Nephron progenitor cell (in vitro differentiated cells): ENCODE measurements around the gene HIP1.
"Not testable (repeated sequence)": the region's sequence is repeated elsewhere in the genome, so short reads cannot be mapped to it uniquely, and the experiment has no call there.

Source experiments
- DNase-seq: peaks from one replicate; pipeline ENCODE4 v3.0.0; 2021
- H3K27ac Mint-ChIP-seq: 2 replicates; pipeline ENCODE4 v1.8.0; 2021; ENCODE audit warnings: mild to moderate bottlenecking, moderate library complexity, mixed read lengths
- H3K27me3 Mint-ChIP-seq: 2 replicates; pipeline ENCODE4 v1.8.0; 2021; ENCODE audit warnings: mild to moderate bottlenecking, low read depth, mixed read lengths; ENCODE audit not compliant: poor library complexity
- H3K36me3 Mint-ChIP-seq: 2 replicates; pipeline ENCODE4 v1.8.0; 2021; ENCODE audit warnings: low read depth, mixed read lengths
- H3K4me1 Mint-ChIP-seq: 2 replicates; pipeline ENCODE4 v1.8.0; 2021; ENCODE audit warnings: mixed read lengths
- H3K4me3 Mint-ChIP-seq: 2 replicates; pipeline ENCODE4 v1.8.0; 2021; ENCODE audit warnings: mild to moderate bottlenecking, moderate library complexity, mixed read lengths
- H3K9me3 Mint-ChIP-seq: 2 replicates; pipeline ENCODE4 v1.8.0; 2021; ENCODE audit warnings: mild to moderate bottlenecking, moderate library complexity, mixed read lengths
- TF ChIP-seq, protein P1 (sequence below): fragments of 200-600 bp; sonication (generic); IDR thresholded peaks from 2 replicates; pipeline ENCODE4 v1.5.0; 2021; ENCODE audit warnings: antibody characterized with exemption

HIP1 gene

DNA sequence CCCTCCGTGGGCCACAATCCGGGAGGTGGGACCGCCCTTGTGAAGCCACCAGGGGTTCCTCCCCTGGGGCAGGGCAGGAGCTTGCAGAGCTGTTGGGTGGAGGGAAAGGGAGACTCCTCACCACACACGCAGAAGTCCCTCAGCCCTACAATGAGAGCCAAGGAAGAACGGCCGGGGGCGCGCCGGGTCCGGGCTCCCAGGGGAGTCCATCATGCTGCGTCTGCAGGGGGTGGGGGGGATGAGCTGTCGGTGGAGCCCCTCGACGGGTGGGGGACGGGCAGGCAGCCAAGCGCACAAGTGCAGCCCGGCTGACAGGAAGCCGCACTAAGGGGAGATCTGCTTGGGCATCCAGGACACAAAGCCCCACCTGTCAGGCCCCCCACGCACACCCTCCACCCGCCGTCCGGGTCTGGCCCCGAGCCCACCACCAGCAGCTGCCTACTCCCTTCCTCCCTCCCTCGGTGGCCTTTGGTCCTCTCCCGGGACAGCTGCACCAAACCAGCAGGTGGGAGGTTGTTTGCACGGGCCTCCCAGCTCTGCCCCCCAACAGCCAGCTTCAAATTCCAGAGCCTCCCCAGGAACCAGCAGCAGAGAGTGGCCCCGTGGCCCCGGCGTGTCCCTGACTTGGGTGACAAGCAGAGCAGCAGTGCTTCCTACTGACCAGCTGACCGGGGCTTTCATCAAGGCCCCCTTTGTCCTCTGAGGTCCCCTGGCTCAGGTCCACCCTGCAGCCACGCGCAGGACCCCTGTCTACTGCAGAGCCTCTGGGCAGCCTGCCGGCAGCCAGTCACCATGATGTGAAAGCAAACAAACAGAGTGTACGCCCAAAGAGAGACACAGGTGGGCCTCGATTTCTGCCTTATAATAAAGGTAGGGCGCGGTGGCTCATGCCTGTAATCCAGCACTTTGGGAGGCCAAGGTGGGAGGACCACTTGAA lies 50.3 kb downstream of the HIP1 start:
- peaks cover 3% of the 10 kb centered on the region for H3K27me3 Mint-ChIP-seq
- TF ChIP-seq, protein P1, sequence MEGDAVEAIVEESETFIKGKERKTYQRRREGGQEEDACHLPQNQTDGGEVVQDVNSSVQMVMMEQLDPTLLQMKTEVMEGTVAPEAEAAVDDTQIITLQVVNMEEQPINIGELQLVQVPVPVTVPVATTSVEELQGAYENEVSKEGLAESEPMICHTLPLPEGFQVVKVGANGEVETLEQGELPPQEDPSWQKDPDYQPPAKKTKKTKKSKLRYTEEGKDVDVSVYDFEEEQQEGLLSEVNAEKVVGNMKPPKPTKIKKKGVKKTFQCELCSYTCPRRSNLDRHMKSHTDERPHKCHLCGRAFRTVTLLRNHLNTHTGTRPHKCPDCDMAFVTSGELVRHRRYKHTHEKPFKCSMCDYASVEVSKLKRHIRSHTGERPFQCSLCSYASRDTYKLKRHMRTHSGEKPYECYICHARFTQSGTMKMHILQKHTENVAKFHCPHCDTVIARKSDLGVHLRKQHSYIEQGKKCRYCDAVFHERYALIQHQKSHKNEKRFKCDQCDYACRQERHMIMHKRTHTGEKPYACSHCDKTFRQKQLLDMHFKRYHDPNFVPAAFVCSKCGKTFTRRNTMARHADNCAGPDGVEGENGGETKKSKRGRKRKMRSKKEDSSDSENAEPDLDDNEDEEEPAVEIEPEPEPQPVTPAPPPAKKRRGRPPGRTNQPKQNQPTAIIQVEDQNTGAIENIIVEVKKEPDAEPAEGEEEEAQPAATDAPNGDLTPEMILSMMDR = no peak
- peaks cover 15% of the 10 kb centered on the region for H3K4me1 Mint-ChIP-seq
- H3K9me3 Mint-ChIP-seq = no peaks in the 10 kb centered on the region
- H3K36me3 Mint-ChIP-seq = peaks cover 5% of the 10 kb centered on the region
- peak; percentile 16 for DNase-seq
- no peak overlapping the region for H3K4me3 Mint-ChIP-seq
- peak overlapping the region; percentile 21 for H3K27ac Mint-ChIP-seq

DNA sequence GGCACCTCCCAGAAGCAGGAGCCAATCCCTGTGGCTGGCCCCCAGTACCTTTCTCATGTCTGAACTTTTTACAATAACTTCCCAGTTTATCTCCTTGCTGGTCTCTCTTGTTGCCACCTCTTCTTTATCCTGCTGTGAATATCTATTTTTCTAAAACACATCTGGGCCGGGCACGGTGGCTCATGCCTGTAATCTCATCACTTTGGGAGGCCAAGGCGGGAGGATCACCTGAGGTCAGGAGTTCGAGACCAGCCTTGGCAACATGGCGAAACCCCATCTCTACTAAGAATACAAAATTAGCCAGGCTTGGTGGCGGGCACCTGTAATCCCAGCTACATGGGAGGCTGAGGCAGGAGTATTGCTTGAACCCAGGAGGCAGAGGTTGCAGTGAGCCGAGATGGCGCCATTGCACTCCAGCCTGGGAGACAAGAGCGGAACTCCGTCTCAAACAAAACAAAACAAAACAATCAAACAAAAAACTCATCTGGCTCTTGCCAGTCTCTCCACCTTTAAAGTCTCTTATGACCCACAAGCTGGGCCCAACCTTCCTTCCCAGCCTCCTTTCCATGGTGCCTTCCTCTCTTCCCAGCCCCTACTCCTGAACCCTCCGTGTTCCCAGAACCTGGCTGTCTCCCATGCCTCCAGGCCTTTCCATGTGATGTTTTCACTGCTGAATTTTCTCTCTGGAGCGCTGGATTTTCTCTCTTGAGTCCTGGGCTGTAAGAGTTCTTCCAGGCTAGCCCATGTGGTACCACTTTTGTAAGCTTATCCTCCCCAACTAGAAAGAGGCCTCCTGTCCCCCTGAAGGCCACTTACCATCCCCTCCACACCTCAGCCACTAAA lies 51.3 kb downstream of the HIP1 start:
- TF ChIP-seq, protein P1 = no peak
- H3K27ac Mint-ChIP-seq = peak overlapping the region; percentile 21

DNA sequence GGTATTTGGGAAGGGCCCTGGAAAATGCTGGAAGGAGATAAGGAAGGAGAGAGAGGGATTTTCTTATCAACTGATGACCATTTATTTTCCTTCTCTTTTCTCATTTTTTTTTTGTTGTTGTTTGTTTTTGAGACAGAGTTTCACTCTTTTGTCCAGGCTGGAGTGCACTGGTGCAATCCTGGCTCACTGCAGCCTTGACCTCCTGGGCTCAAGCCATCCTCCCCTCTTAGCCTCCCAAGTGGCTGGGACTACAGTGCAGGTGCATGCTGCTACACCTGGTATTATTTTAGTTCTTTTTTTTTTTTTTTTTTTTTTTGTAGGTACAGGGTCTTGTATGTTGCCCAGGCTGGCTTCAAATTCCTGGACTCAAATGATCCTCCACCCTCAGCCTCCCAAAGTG lies 52.2 kb downstream of the HIP1 start:
- Mint-ChIP-seq H3K27me3 (peaks cover 6% of the 10 kb centered on the region), H3K9me3 (no peaks in the 10 kb centered on the region), H3K4me1 (peaks cover 15% of the 10 kb centered on the region), H3K36me3 (no peaks in the 10 kb centered on the region), H3K4me3 (no peak overlapping the region), H3K27ac (peak overlapping the region; percentile 28)
- TF ChIP-seq, protein P1 = no peak
- no peak for DNase-seq

More for the DNA sequence above, 51.3 kb downstream of the HIP1 start:
- Mint-ChIP-seq H3K27me3 (peaks cover 6% of the 10 kb centered on the region), H3K4me3 (no peak overlapping the region), H3K4me1 (peaks cover 15% of the 10 kb centered on the region), H3K9me3 (no peaks in the 10 kb centered on the region), H3K36me3 (no peaks in the 10 kb centered on the region)
- DNase-seq = no peak

DNA sequence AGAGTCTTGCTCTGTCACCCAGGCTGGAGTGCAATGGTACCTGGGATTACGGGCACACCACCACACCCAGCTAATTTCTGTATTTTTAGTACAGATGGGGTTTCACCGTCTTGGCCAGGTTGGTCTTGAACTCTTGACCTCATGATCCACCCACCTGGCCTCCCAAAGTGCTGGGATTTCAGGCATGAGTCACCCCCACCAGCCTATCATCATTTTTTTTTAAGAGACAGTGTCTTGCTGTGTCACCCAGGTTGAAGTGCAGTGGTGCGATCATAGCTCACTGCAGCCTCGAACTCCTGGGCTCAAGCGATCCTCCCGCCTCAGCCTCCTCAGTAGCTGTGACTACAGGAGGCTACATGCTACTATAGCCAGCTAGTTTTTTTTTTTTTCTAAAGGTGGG lies 56.7 kb downstream of the HIP1 start:
- not testable (repeated sequence) for H3K9me3 Mint-ChIP-seq, H3K36me3 Mint-ChIP-seq, H3K4me1 Mint-ChIP-seq, DNase-seq, H3K4me3 Mint-ChIP-seq, H3K27ac Mint-ChIP-seq
- H3K27me3 Mint-ChIP-seq = peaks cover 14% of the 10 kb centered on the region

DNA sequence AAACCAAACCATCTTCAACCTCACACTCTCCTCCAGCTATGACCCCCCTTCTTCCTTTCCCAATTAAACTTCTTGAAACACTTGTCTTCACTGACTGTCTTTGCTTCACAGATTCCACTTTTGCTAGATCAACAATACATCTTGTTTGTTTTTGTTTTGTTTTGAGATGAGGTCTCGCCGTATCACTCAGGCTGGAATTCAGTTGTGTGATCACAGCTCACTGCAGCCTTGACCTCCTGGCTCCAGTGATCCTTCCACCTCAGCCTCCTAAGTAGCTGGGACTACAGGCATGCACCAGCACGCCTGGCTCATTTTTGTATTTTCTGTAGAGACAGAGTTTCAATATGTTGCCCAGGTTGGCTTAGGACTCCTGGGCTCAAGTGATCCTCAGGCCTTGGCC lies 59.7 kb downstream of the HIP1 start:
- TF ChIP-seq, protein P1 = no peak
- H3K27me3 Mint-ChIP-seq = peaks cover 14% of the 10 kb centered on the region
- H3K36me3 Mint-ChIP-seq = peaks cover 23% of the 10 kb centered on the region
- H3K27ac Mint-ChIP-seq = peak overlapping the region; percentile 2
- H3K4me3 Mint-ChIP-seq = no peak overlapping the region
- H3K4me1 Mint-ChIP-seq = no peaks in the 10 kb centered on the region
- H3K9me3 Mint-ChIP-seq = peaks cover 25% of the 10 kb centered on the region
- DNase-seq = no peak

DNA sequence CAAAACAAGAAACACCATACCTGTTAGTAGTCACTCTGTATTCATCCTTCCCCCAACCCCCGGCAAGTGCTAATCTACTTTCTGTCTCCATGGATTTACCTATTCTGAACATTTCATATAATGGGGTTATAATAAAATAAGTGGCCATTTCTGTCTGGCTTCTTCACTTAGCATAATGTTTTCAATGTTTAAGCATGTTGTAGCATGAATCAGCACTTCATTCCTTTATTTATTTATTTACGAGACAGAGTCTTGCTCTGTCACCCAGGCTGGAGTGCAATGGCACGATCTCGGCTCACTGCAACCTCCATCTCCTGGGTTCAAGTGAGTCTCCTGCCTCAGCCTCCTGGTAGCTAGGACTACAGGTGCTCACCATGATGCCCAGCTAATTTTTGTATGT lies 69.2 kb downstream of the HIP1 start:
- Mint-ChIP-seq H3K4me3 (no peak overlapping the region), H3K27me3 (peaks cover 3% of the 10 kb centered on the region), H3K36me3 (peaks cover under 1% of the 10 kb centered on the region), H3K4me1 (no peaks in the 10 kb centered on the region), H3K9me3 (peaks cover 9% of the 10 kb centered on the region), H3K27ac (no peak overlapping the region)
- DNase-seq = no peak
- TF ChIP-seq, protein P1 = no peak
